ENCODE measurements around the gene MTAP. TPM values are rescaled to one million over a fixed set of nuclear protein-coding genes. Genes with fewer than 3 reads are reported as not detected.
"Not testable (repeated sequence)": the region's sequence is repeated elsewhere in the genome, so short reads cannot be mapped to it uniquely, and the experiment has no call there.

The MTAP gene
- total and polyA plus RNA-seq, 2 experiments from 2014 or later, result 29.8 to 44.8 TPM

GRCh38 chr9:21941337-21941995, 139.0 kb downstream of the MTAP start:
- no peak overlapping the region for H3K4me2 ChIP-seq (ENCODE audit: unreplicated experiment)
- no peak overlapping the region for H2AFZ ChIP-seq
- no peaks in the 10 kb centered on the region for H3K4me1 ChIP-seq (ENCODE audit: insufficient read depth)
- 88 to 93% methylated on average over 4 of the region's 4 CpGs for WGBS, 2 experiments (ENCODE audit: low coverage in 1 of 2, low lambda C conversion rate in 2 of 2, missing lambda C conversion rate in 2 of 2)
- no peak for DNase-seq
- no peak overlapping the region for H3K27ac ChIP-seq
- no peaks in the 10 kb centered on the region for H3K36me3 ChIP-seq (ENCODE audit: low read depth)
- no peak overlapping the region for H3K9ac ChIP-seq
- no peaks in the 10 kb centered on the region for H3K27me3 ChIP-seq (replicated peaks; ENCODE audit: insufficient read depth)
- H3K79me2 ChIP-seq (ENCODE audit: insufficient read depth), result no peaks in the 10 kb centered on the region
- no peaks in the 10 kb centered on the region for H3K9me2 ChIP-seq (ENCODE audit: insufficient read depth)
- H3K4me3 ChIP-seq, result no peak overlapping the region
- TF ChIP-seq EZH2 (IDR thresholded peaks at IDR 0.05; ENCODE audit: insufficient read depth, poor library complexity, severe bottlenecking) (no peak), EZH2phosphoT487 (IDR thresholded peaks at IDR 0.05; ENCODE audit: insufficient read depth, low read depth) (no peak)
- in situ Hi-C loops (cut with MboI), result no loop called here
- H3K9me3 ChIP-seq (ENCODE audit: low read depth), result no peaks in the 10 kb centered on the region
- H3F3A ChIP-seq (ENCODE audit: insufficient read depth), result no peaks in the 10 kb centered on the region
- H4K20me1 ChIP-seq (ENCODE audit: insufficient read depth), result no peaks in the 10 kb centered on the region

DNA sequence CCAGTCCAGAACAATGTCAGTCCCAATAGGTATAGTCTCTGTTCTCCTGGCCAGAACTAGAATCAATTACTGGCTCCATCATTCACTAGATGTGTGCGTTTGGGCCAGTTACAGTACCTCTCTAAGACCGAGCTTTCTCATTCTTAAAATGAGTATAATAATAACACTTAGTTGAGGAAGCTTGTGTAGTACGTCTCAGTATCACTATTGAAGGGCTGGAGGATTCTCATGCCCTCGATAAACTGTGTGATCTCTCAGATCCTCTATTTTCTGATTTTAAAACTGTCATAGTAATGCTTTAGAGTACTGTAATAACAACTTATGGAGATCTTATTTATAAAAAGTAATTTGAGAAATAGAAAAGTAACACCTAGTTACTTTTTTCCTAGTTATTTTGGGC, 141.0 kb downstream of the MTAP start:
- H3K4me2 ChIP-seq (ENCODE audit: unreplicated experiment), result no peak overlapping the region
- H3K9me3 ChIP-seq (ENCODE audit: low read depth), result no peaks in the 10 kb centered on the region
- no peaks in the 10 kb centered on the region for H3F3A ChIP-seq (ENCODE audit: insufficient read depth)
- 75 to 82% methylated on average over 4 of the region's 4 CpGs for WGBS, 2 experiments (ENCODE audit: low coverage in 1 of 2, low lambda C conversion rate in 2 of 2, missing lambda C conversion rate in 2 of 2)
- H3K4me3 ChIP-seq, result no peak overlapping the region
- DNase-seq, result no peak
- no peak overlapping the region for H2AFZ ChIP-seq
- no peaks in the 10 kb centered on the region for H3K27me3 ChIP-seq (replicated peaks; ENCODE audit: insufficient read depth)
- H3K36me3 ChIP-seq (ENCODE audit: low read depth), result no peaks in the 10 kb centered on the region
- TF ChIP-seq EZH2phosphoT487 (IDR thresholded peaks at IDR 0.05; ENCODE audit: insufficient read depth, low read depth) (no peak), EZH2 (IDR thresholded peaks at IDR 0.05; ENCODE audit: insufficient read depth, poor library complexity, severe bottlenecking) (no peak)
- H4K20me1 ChIP-seq (ENCODE audit: insufficient read depth), result no peaks in the 10 kb centered on the region
- H3K9ac ChIP-seq, result no peak overlapping the region
- H3K27ac ChIP-seq, result no peak overlapping the region
- H3K9me2 ChIP-seq (ENCODE audit: insufficient read depth), result no peaks in the 10 kb centered on the region
- in situ Hi-C loops (cut with MboI), result no loop called here
- no peaks in the 10 kb centered on the region for H3K4me1 ChIP-seq (ENCODE audit: insufficient read depth)
- H3K79me2 ChIP-seq (ENCODE audit: insufficient read depth), result no peaks in the 10 kb centered on the region

DNA sequence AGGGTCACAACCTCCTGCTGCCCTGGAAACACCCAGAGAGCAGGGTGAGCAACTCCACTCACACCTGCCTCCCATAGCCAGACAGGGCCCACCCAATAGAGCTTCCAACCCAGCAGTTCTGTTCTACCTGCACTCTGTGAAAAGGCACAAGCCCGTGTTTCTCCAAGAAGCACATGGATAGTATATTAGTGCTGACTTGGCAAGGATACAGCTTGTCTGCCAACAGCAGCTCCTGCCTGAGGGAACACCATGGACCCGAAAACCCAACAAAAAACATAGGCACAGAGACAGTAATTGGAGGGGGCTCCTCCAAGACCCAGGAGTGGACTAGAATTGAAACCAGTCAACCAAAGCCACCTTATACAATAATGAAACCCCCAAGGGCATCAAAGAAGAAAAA, 143.2 kb downstream of the MTAP start:
- H3K9me3 ChIP-seq (ENCODE audit: low read depth), result no peaks in the 10 kb centered on the region
- H3K79me2 ChIP-seq (ENCODE audit: insufficient read depth), result no peaks in the 10 kb centered on the region
- H3K9ac ChIP-seq, result no peak overlapping the region
- H3K4me1 ChIP-seq (ENCODE audit: insufficient read depth), result no peaks in the 10 kb centered on the region
- WGBS, 2 experiments (ENCODE audit: low coverage in 1 of 2, low lambda C conversion rate in 2 of 2, missing lambda C conversion rate in 2 of 2), result 57 to 74% methylated on average over 2 of the region's 2 CpGs
- no peaks in the 10 kb centered on the region for H3K36me3 ChIP-seq (ENCODE audit: low read depth)
- no peak overlapping the region for H3K4me3 ChIP-seq
- no peak overlapping the region for H2AFZ ChIP-seq
- no peak for DNase-seq
- no peaks in the 10 kb centered on the region for H3K27me3 ChIP-seq (replicated peaks; ENCODE audit: insufficient read depth)
- no peak overlapping the region for H3K4me2 ChIP-seq (ENCODE audit: unreplicated experiment)
- H3F3A ChIP-seq (ENCODE audit: insufficient read depth), result no peaks in the 10 kb centered on the region
- in situ Hi-C loops (cut with MboI), result no loop called here
- H4K20me1 ChIP-seq (ENCODE audit: insufficient read depth), result no peaks in the 10 kb centered on the region
- TF ChIP-seq EZH2 (IDR thresholded peaks at IDR 0.05; ENCODE audit: insufficient read depth, poor library complexity, severe bottlenecking) (no peak), EZH2phosphoT487 (IDR thresholded peaks at IDR 0.05; ENCODE audit: insufficient read depth, low read depth) (no peak)
- H3K9me2 ChIP-seq (ENCODE audit: insufficient read depth), result no peaks in the 10 kb centered on the region
- no peak overlapping the region for H3K27ac ChIP-seq

DNA sequence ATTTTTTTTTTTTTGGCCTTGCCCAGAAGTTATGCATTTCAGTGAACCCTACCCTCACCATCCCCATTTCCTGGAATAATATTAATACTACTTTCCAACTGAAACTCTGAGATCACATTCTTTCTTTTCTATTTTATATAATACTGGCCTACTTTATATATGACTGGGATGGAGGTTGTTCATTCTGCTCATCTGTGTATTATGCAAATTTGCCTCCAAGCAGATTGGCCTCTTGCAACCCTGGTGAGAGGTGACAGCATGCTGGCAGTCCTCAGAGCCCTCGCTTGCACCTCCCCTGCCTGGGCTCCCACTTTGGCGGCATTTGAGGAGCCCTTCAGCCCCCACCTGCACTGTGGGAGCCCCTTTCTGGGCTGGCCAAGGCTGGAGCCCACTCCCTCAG, 156.4 kb downstream of the MTAP start:
- Histone ChIP-seq H3F3A (ENCODE audit: insufficient read depth) (no peaks in the 10 kb centered on the region), H3K4me3 (no peak overlapping the region), H4K20me1 (ENCODE audit: insufficient read depth) (no peaks in the 10 kb centered on the region), H3K9me2 (ENCODE audit: insufficient read depth) (no peaks in the 10 kb centered on the region), H2AFZ (no peak overlapping the region), H3K4me2 (ENCODE audit: unreplicated experiment) (no peak overlapping the region), H3K9ac (no peak overlapping the region), H3K79me2 (ENCODE audit: insufficient read depth) (no peaks in the 10 kb centered on the region), H3K27ac (no peak overlapping the region), H3K9me3 (ENCODE audit: low read depth) (peaks cover 3% of the 10 kb centered on the region), H3K4me1 (ENCODE audit: insufficient read depth) (no peaks in the 10 kb centered on the region), H3K27me3 (replicated peaks; ENCODE audit: insufficient read depth) (no peaks in the 10 kb centered on the region), H3K36me3 (ENCODE audit: low read depth) (no peaks in the 10 kb centered on the region)
- TF ChIP-seq EZH2 (IDR thresholded peaks at IDR 0.05; ENCODE audit: insufficient read depth, poor library complexity, severe bottlenecking) (no peak), EZH2phosphoT487 (IDR thresholded peaks at IDR 0.05; ENCODE audit: insufficient read depth, low read depth) (no peak)
- in situ Hi-C loops (cut with MboI), result no loop called here
- no peak for DNase-seq
- 52 to 53% methylated on average over 2 of the region's 2 CpGs for WGBS, 2 experiments (ENCODE audit: low coverage in 1 of 2, low lambda C conversion rate in 2 of 2, missing lambda C conversion rate in 2 of 2)

GRCh38 chr9:21959268-21959667, 156.8 kb downstream of the MTAP start:
- H3K4me1 ChIP-seq (ENCODE audit: insufficient read depth); H3K79me2 ChIP-seq (ENCODE audit: insufficient read depth); H3K4me3 ChIP-seq; H3K9me2 ChIP-seq (ENCODE audit: insufficient read depth); H3K9me3 ChIP-seq (ENCODE audit: low read depth); H4K20me1 ChIP-seq (ENCODE audit: insufficient read depth); H3K9ac ChIP-seq; H3K27ac ChIP-seq; H3K27me3 ChIP-seq (replicated peaks; ENCODE audit: insufficient read depth); H3F3A ChIP-seq (ENCODE audit: insufficient read depth); H2AFZ ChIP-seq; H3K4me2 ChIP-seq (ENCODE audit: unreplicated experiment); in situ Hi-C loops (cut with MboI); DNase-seq; H3K36me3 ChIP-seq (ENCODE audit: low read depth): not testable (repeated sequence)
- WGBS, 2 experiments (ENCODE audit: low coverage in 1 of 2, low lambda C conversion rate in 2 of 2, missing lambda C conversion rate in 2 of 2), result 89 to 95% methylated on average over 22 to 24 of the region's 33 CpGs
